ENCODE results near the gene HHEX. TPM values are rescaled to one million over a fixed set of nuclear protein-coding genes. Genes with fewer than 3 reads are reported as not detected.

HHEX gene
- polyA plus RNA-seq, 1 donor from 2014 or later, result not detected

DNA sequence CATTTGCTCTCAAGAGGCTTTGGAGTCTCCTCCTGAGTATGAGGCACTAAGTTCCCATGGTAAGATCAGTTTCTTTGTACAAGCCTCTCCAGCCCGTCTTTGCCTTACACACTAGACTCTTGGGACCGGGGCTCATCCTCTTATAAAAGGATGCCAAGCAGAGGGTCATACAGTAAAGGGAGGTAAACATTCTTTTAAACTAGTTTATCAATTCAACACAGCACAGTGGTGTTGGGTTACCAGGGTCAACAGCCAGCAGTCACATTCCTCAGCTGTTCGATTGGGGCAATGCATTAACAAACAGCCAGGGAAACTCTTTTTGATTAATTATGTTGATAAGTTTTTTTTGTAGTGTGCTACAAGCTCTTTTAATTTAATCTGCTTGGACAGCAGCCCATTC lies 37.8 kb downstream of the HHEX start:
- H3K27ac ChIP-seq (ENCODE audit: low read length), result no peak overlapping the region
- H4K20me1 ChIP-seq (ENCODE audit: insufficient read depth), result no peaks in the 10 kb centered on the region
- H3K9me3 ChIP-seq (ENCODE audit: low read length), result no peaks in the 10 kb centered on the region
- no peaks in the 10 kb centered on the region for H3K79me2 ChIP-seq (replicated peaks; ENCODE audit: insufficient read depth, low read length)
- H3K9ac ChIP-seq (ENCODE audit: low read length), result no peak overlapping the region
- H3F3A ChIP-seq (ENCODE audit: insufficient read depth, low read length, poor library complexity, severe bottlenecking), result no peaks in the 10 kb centered on the region
- no peak overlapping the region for H3K4me2 ChIP-seq (ENCODE audit: low read length)
- H3K36me3 ChIP-seq (ENCODE audit: insufficient read depth, low read length), result no peaks in the 10 kb centered on the region
- H3K9me2 ChIP-seq (ENCODE audit: insufficient read depth, low read length), result no peaks in the 10 kb centered on the region
- TF ChIP-seq, protein P1, sequence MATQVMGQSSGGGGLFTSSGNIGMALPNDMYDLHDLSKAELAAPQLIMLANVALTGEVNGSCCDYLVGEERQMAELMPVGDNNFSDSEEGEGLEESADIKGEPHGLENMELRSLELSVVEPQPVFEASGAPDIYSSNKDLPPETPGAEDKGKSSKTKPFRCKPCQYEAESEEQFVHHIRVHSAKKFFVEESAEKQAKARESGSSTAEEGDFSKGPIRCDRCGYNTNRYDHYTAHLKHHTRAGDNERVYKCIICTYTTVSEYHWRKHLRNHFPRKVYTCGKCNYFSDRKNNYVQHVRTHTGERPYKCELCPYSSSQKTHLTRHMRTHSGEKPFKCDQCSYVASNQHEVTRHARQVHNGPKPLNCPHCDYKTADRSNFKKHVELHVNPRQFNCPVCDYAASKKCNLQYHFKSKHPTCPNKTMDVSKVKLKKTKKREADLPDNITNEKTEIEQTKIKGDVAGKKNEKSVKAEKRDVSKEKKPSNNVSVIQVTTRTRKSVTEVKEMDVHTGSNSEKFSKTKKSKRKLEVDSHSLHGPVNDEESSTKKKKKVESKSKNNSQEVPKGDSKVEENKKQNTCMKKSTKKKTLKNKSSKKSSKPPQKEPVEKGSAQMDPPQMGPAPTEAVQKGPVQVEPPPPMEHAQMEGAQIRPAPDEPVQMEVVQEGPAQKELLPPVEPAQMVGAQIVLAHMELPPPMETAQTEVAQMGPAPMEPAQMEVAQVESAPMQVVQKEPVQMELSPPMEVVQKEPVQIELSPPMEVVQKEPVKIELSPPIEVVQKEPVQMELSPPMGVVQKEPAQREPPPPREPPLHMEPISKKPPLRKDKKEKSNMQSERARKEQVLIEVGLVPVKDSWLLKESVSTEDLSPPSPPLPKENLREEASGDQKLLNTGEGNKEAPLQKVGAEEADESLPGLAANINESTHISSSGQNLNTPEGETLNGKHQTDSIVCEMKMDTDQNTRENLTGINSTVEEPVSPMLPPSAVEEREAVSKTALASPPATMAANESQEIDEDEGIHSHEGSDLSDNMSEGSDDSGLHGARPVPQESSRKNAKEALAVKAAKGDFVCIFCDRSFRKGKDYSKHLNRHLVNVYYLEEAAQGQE (IDR thresholded peaks at IDR 0.05; ENCODE audit: borderline replicate concordance), result no peak
- TF ChIP-seq EP300 (conservative IDR thresholded peaks at IDR 0.05; ENCODE audit: poor library complexity, severe bottlenecking), result no peak
- TF ChIP-seq EZH2 (IDR thresholded peaks at IDR 0.05; ENCODE audit: borderline replicate concordance, insufficient read depth, low read length, poor library complexity, severe bottlenecking), result no peak
- no peak for TF ChIP-seq RAD21 (conservative IDR thresholded peaks at IDR 0.05)
- no peak for TF ChIP-seq SMC3 (conservative IDR thresholded peaks at IDR 0.05; ENCODE audit: poor library complexity)
- TF ChIP-seq MXI1 (conservative IDR thresholded peaks at IDR 0.05; ENCODE audit: poor library complexity, severe bottlenecking), result no peak
- TF ChIP-seq, protein P2, sequence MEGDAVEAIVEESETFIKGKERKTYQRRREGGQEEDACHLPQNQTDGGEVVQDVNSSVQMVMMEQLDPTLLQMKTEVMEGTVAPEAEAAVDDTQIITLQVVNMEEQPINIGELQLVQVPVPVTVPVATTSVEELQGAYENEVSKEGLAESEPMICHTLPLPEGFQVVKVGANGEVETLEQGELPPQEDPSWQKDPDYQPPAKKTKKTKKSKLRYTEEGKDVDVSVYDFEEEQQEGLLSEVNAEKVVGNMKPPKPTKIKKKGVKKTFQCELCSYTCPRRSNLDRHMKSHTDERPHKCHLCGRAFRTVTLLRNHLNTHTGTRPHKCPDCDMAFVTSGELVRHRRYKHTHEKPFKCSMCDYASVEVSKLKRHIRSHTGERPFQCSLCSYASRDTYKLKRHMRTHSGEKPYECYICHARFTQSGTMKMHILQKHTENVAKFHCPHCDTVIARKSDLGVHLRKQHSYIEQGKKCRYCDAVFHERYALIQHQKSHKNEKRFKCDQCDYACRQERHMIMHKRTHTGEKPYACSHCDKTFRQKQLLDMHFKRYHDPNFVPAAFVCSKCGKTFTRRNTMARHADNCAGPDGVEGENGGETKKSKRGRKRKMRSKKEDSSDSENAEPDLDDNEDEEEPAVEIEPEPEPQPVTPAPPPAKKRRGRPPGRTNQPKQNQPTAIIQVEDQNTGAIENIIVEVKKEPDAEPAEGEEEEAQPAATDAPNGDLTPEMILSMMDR (IDR thresholded peaks at IDR 0.05; ENCODE audit: poor library complexity, severe bottlenecking), result no peak
- no peak overlapping the region for H2AFZ ChIP-seq (ENCODE audit: low read depth, low read length)
- no peaks in the 10 kb centered on the region for H3K27me3 ChIP-seq (ENCODE audit: insufficient read depth, low read depth, low read length)
- H3K4me3 ChIP-seq (ENCODE audit: low read length), result no peak overlapping the region

DNA sequence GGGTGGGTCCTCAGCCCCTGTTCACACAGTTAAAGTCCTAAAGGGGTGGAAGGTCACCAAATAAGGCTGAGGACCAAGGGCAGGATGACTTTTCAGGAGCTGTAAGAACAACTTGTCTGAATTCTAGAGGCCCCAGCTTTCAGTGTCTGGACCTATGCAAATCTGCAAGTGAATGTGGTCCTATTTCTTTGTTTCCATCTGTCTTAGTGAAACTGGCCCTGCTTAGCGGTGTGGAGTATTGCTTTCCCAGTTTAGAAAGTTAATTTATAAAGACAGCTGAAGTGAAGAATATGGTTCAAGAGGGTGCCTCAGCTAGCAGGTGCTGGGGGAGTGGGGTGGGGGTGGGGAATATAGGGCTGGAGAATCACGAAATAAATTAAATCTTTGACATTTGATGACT lies 40.1 kb downstream of the HHEX start:
- Histone ChIP-seq H3K27me3 (ENCODE audit: insufficient read depth, low read depth, low read length) (no peaks in the 10 kb centered on the region), H3K27ac (ENCODE audit: low read length) (no peak overlapping the region), H2AFZ (ENCODE audit: low read depth, low read length) (no peak overlapping the region), H3K79me2 (replicated peaks; ENCODE audit: insufficient read depth, low read length) (no peaks in the 10 kb centered on the region), H3K9me3 (ENCODE audit: low read length) (no peaks in the 10 kb centered on the region), H3K4me2 (ENCODE audit: low read length) (no peak overlapping the region), H3F3A (ENCODE audit: insufficient read depth, low read length, poor library complexity, severe bottlenecking) (no peaks in the 10 kb centered on the region), H3K9ac (ENCODE audit: low read length) (no peak overlapping the region), H3K4me3 (ENCODE audit: low read length) (no peak overlapping the region), H4K20me1 (ENCODE audit: insufficient read depth) (no peaks in the 10 kb centered on the region), H3K36me3 (ENCODE audit: insufficient read depth, low read length) (no peaks in the 10 kb centered on the region), H3K9me2 (ENCODE audit: insufficient read depth, low read length) (no peaks in the 10 kb centered on the region)
- TF ChIP-seq, protein P1 (IDR thresholded peaks at IDR 0.05; ENCODE audit: borderline replicate concordance), result no peak
- TF ChIP-seq TAF1 (IDR thresholded peaks at IDR 0.05; ENCODE audit: low read depth), result no peak
- TF ChIP-seq SMC3 (conservative IDR thresholded peaks at IDR 0.05; ENCODE audit: poor library complexity), result no peak
- TF ChIP-seq RAD21 (conservative IDR thresholded peaks at IDR 0.05), result no peak
